GM21515 (cell line): ENCODE results near the gene ITPR3.

Source experiments
- ATAC-seq: cut with Tn5 transposase; IDR thresholded peaks from one replicate; pipeline ENCODE4 v1.9.1; 2021; ENCODE audit not compliant: unreplicated experiment

Gene ITPR3

DNA sequence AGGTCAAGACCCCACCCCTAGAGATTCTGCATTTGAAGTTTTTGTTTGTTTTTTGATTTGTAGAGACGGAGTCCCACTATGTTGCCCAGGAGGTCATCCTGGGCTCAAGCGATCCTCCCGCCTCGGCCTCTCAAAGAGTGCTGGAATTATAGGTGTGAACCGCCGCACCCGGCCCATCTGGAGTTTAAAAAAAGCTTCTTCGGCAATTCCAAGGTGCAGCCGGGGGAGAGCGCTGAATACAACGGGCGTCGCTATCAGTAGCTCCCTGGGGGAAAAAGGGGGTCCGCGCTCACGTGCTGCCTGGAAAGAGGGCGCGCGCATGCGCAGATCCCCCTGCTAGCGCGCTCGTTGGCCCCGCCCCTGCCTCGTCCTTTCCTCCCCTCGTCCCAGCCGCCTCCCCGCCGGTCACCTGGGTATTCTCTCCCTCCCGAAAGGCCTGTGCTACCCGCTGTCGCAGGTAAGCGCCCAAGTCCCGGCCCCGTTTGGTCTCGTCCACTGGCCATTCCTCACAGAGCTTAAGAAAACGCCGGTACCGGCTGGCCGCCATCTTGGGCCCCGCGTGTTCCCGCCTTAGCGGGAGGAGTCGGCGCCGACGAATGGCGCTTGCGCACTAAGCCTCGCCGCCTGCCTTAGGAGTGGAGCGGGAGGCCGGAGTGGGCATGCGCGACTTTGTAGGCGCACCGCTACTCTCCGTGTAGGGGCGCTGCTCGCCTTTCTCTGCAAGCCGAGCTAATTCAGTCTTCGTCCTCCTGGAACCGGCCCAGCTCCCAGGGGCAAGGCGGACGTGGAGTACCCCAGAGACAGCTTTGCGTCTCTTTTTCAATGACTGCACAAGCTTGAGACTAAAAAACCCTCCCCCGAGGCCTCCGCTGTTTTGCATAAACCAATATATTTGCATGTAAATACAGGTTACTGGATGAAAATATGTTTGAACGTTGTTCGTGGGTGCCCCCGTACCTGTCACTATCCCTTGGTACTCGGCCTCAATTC is 90.3 kb downstream of the ITPR3 start, which contains the start of gene UQCC2:
UQCC2 (minus strand) TSS at position 561 of the 990 bp plus-strand sequence; CDS start at position 547, 14 bp downstream.
- peak; percentile 83 for ATAC-seq

DNA sequence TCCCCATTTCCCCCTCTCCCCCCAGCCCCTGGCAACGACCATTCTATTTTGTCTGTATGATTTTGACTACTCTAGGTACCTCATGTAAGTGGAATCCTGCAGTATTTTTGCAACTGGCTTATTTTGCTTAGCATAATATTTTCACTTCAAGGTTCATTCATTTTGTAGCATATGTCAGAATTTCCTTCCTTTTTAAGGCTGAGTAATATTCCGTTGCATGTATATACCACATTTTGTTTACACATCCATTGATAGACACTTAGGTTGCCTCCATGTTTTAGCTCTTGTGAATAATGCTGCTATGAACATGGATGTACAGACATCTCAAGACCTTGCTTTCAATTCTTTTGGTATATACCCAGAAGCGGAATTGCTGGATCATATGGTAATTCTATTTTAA is 91.8 kb downstream of the ITPR3 start:
- ATAC-seq, result no peak

DNA sequence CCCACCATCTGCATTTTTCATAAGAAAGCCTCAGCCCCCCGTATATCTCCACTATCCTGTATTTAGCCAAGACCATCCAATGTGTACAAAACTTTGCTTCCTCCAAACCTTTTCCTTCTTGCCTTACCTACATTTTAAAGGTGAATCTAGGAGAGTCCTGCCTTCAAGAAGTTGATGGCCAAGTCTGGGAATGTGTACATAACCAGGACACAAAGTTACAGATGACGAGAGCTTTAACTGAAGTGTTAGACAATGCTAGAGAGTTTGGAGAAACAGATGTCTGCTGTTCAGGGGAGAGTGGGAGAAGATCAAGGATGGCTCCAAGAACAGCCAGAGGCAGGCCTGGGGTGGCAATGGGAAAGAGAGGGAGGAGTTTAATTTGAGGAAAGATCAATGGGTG is 92.7 kb downstream of the ITPR3 start:
- ATAC-seq, result no peak

DNA sequence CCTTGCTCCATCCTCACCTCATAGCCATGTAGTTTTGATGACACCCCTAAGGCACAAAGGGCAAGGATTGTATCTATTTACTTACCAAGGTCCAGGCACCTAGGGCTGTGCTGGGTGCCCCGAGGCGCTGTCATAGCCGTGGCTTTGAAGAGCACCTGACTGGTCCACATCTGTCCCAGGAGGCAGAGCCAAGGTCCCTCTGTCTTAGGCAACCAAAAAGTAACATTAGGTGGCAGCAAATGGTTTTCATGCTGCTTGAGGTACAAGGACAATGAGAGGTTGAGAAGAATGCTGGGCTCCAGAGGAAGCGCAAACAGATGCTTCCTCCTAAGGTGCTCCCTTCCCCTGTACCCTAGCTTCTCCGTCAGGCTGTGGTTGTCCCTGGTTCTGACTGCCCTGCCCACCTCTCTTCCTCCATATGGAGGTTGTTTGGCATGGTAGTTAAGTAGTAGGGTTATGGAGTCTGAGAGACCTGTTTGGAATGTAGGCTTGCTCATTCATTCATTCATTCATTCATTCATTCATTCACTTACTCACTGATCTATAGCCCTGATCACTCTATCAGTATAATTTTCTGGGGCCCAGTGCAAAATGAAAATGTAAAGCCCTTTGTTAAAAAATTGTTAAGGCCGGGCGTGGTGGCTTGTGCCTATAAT is 93.4 kb downstream of the ITPR3 start:
- ATAC-seq, result no peak

DNA sequence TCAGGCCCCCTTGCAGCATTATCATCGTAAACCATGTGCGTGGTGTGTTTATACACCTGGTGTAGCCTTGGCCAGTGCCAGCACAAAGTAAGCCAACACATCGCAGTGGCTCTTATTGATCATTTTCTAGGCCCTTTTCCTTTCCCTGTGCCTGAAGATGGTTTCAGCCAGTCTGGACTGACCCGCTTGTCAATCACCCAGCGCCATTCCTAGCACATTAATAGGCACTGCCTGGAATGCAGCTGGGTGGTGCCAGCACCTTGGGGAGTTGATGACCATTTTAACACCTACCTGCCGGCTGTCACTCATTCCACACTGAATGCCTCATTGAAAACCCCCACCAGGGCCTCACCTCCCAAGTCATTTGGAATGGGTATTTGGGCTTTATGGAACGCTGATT is 95.3 kb downstream of the ITPR3 start:
- ATAC-seq, result no peak

DNA sequence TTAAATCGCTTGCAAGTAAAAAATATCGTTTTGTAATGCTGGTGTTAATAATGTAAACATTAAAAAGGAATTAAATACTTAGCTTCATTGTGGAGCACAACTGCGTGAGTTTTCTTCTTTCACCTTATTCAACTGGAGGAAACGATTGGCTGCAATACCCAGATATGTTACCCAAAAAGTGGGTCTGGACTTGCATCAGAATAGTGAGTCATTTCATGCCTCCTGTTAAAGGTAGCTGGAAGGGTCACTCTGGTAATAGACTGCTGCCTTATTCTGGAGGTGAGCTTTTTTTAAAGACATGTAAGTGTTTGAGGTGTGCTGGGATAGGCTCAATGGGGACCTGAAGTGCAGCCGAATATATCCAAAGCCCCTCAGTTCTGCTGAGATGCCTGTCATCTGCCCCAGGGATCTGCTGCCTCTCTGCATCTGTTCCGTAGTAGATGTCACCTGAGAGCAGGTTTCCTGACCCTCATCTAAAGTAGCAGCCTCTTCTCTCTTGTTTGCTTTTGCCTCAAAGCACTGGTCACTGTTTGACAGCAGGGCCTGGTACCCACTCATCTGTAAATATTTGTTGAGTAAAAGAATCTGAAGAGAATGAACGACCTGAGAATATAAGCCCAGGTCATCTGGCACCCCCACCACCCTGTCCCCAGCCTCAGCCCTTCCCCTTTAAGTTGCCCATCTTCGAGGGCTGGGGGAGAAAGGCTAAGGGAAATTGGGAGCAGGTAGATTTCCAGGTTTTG is 95.9 kb downstream of the ITPR3 start:
- no peak for ATAC-seq

DNA sequence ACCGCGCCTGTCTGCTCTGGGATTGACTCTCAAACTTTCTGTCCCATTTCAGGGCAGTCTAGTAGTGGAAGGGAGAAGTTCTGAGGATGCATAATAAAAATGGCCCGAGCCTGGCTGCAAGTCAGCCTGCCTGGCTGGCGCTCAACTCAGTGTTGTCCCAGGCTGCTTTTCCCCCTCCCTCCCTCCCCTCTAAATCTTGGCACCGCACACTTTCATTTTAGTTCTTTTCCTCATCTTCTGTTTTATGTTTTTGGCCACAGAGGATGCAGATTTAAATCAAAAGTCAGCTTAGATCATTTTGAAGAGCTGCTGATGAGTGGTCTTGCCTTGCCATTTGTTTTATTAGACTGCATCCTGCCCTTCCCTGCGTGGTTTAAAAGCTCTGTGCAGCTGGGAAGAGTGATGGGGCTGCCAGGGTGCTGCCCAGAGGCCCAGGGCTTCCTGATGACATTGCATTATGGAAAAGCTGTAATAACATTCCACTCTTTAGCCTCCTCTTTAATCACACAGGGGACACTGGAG is 96.9 kb downstream of the ITPR3 start:
- ATAC-seq, result no peak

DNA sequence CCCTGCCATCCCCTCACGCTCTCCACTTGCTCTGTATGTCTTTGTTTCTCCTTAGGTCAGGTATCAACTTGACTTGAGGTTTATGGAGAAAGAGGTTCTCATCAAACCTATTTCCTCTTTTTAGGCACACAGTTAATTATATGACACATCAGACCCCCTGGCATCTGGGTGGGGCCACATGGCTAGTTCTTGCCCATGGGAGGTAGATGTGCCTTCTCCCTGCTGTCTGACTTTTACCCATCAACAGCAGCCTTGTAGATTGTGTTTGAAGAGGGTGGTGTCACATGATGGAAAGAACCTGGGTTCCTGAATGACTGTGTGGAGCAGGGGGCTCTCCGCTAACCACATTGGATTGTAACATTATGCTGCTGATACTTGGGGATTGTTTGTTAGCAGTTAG is 97.6 kb downstream of the ITPR3 start:
- no peak for ATAC-seq

DNA sequence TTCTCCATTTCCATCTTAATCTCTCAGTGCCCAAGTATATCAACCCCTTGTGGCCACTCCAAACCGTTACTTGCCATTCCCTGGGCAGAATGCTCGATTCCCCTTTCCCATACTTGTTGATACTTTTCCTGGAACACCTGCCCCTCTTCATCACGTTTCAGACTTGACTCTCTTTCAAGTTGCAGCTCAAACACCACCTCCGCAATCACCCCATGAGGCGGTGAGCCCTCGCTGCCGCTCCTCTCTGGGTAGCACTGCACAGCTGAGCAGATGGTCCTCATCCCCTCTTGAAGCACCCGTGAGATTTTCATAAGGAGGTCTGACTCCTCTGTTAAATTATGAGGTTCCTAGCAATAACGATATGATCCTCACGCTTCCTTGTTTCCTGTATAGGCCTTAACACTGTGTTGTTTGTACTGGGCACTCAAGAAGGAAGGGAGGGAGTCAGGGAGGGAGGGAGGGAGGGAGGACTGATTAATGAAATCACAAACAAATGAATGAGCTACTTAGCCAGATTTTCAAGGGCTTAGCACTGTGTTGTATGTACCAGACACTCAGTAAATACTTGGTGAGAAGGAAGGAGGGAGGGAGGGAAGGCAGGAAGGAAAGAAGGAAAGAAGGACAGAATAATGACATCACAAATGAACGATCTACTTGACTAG is 98.3 kb downstream of the ITPR3 start:
- ATAC-seq, result no peak

DNA sequence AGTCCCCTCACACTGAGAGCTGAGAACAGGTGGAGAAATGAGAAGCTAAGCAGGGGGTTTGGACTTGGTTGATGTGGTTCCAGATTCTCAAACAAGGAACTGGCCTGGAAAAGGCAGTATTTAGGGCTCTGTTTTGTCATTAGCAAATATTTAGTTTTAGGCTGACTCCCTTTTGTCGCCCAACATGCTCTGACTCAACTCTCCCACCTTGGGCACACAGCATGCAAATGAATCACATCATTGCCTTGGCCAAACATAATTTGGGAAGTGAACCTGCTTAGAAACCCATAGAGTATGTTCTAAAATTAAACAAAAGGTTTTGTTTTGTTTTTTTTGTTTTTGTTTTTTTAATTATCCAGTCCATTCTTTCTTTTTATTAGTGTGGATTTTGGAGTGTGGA is 99.9 kb downstream of the ITPR3 start:
- ATAC-seq, result no peak

DNA sequence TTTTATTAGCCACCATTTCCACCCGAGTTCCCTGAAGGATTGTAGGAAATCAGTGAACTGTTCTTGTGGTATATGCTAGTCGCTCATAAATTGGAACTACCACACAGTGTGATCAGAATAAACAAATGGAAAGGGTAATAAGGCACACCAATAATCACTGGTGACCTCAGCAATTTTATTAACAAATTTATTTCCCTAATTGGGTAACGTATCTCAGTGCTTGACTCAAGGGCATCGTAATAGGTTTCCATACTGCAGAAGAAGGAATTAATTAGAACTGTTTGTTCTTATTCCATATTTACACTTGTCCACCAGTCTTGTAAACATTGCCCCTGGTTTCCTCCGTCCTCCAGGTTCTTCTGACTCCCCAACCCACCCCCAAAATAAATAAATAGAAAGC is 100.4 kb downstream of the ITPR3 start:
- no peak for ATAC-seq

DNA sequence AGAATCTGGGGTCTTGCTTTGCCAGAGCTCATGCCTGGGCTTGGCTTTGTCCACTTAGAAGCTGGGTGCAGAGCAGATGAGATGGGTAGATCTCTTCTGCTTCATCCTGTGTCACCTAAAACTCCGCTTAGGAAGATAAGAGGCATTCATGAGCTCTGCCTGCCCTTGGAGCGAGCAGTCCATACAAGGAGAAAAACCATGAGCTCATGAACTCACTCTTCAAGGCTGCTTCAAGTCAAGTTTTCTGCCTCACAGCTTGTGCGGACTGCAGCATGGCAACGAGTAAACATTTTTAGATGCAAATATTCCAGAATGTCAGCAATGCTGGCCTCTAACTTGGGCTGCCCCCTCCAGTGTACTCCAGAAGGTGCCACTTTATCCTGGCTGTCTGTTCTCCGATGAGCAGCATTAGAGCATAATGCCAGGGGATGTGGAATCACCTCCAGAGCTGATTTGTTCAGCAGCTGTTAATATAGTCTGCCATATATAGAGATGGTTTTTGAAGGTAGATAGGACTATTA is 101.0 kb downstream of the ITPR3 start:
- ATAC-seq, result no peak

DNA sequence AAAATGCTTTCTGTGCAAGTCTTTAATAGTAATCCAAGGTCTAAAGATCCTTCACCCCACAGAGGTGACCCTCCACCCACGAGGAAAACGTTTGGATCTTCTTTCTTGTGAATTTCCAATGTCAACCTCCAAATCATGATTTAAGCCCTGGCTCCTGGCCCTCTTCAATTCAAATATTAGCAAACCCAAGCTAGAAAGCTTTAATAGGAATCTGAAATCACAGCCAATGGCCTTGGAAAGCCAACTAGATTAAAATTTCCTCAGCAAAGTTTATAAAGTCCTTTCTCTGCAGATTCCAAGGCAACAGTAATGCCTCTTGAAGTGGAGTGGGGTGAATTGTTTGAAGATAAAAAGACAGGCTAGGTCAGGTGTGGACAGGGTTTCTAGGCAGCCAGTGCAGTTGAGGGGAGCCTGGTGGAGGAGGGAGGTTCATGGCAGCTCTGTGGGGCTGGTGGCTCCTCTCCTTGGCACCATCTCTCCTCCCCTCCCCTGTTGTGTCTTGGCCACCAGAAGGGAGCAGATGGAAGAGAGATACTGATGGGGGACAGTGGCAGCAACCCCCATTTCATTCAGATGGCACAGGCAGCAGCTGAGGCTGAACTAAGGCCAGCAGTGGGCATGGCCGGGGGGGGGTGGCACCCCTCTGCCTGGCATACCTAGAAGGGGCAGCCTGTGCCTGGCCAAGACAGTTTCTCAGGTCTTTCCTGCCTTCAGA is 102.4 kb downstream of the ITPR3 start:
- no peak for ATAC-seq

DNA sequence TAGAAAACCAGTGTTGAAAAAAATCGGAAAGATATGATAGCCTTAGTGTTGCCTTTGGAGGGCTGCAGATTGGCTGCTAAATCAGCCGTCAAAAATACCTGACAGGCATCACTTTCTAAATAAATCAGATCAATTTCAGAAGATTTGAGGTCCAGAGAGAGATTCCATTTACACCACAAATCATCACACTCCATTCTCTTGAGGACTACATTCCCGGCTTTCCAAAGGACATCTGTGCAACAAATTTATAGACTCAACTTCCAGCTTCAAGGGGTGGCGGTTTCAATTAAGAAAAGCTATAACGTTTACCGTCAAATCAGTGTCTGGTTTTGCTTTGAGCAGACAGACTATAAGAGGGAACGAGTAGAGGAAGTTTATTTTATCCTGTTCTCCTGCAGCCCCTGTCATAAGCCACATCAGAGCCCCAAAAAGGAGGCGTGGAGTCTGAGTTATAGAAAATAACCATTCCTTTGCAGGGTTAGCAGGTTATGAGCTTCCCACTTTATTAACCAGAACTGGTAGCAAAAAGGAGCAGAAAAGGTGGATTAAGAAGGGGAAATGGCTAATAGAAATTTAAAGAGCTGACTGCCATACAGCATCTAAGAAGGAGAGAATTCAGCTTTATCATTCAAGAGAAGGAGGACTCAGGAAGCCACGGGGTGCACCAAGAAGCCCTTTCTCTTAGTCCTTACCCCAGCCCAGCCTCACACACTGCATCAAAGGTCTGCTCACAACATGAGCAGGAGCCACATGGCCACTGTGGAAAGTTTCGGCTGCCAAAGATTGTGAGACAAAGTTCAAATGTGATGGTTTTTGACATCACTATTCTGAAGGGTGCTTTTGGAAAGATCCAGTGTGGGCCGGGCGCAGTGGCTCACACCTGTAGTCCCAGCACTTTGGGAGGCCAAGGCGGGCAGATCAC is 103.2 kb downstream of the ITPR3 start:
- no peak for ATAC-seq

DNA sequence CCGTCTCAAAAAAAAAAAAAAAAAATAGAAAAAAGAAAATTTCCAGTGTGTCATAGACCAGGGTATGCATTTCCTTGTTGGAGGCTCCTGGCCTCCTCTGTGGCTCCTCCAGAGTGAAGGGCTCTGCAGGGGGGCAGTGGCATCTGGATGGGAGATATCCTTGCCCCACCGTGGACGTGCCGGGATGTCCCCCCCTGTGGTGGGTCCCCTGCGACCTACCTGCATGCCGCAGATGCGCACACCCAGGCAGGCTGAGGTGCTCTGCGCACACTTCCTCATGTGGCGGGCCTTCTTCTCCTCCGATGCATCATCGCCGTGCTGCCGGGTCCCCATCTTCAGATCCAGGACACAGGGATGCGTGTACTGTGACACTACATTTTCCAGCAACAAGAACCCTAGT is 104.1 kb downstream of the ITPR3 start:
- no peak for ATAC-seq

DNA sequence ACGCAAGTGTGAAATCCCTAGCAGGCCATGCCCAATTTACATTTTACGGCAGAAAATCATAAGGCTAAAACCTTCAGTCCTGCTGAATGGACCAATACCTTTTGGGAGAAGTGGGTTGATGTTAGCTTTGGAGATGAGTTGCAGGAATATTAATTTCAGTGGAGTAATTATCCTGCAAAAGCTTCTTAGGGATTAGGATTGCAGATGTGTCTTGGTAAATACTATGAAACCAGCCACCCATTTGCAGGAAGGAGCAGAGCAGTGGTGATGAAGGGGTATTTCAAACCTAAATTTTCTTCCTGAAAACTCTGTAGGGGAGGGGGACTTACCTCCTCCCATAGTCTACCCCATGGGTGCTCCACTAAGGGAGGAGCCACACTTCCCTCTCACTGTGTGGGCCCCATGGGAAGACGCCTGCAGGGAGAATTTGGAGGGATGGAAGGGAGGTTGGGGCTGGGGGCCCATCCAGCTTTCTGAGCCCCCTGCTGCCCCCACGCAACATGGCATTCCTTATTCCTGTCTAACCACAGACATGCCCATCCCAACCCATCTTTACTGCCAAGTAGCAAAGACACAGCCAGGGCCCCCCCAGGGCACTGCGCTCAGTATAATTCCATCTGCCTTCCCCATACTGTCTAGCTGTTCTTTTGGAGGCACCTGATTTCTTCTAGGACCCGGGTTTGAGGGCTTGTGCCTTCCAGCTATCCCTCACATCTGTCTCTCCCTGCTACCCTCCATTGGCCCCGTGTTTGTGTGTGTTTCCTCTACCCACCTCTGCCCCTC is 105.0 kb downstream of the ITPR3 start:
- no peak for ATAC-seq

DNA sequence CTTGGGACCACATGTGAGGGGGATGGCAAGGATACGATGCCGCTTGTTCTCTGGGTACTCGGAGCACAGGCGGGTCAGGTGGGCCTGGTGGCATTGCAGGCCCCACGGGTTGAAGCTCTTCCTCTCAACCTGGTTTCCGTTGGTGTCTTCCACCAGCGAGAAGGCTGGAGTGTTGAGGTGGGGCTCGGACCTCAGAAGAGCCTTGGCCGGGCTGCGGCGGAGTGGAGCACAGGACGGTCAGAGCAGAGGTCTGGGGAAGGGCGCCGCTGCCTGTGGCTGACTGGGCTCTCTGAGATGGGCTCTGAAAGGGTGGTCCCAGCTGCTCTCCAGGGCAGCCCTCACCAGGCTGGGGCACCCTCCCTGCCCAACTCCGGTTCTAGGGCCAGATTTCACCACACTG is 105.6 kb downstream of the ITPR3 start:
- ATAC-seq, result no peak

DNA sequence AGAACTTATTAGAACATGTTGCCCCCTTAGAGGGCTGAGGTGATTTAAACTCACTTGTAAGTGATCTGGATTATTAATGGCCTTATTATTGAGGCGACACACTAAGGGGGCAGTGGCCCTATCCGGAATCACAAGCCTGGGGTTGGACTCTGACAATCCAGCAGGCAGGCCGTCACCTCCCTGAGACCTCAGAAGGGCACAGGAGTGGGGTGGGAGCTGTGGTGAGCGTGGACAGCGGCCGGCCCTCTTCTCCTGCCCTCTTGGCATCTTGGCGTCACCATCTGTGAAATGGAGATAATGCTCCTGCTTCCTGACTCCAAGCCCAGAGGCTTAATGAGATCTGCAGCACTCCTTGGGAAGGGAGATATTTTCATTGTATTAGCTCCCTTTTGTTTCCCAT is 106.0 kb downstream of the ITPR3 start:
- ATAC-seq, result no peak
